DOHH2 (cell line): ENCODE measurements around the gene TPSAB1.
"Not testable (repeated sequence)": the region's sequence is repeated elsewhere in the genome, so short reads cannot be mapped to it uniquely, and the experiment has no call there.

Experiments
- EZH2phosphoT487 ChIP-seq: fragments of 200-600 bp; sonication (generic); IDR thresholded peaks from 2 replicates; pipeline ENCODE4 v1.6.1; 2017; ENCODE audit warnings: borderline replicate concordance, mild to moderate bottlenecking, antibody characterized with exemption, low read length, moderate library complexity, mixed read lengths
- TF ChIP-seq, protein P1 (sequence below): fragments of 200-600 bp; sonication (generic); IDR thresholded peaks from one replicate; pipeline ENCODE4 v1.5.1; 2014; ENCODE audit warnings: antibody characterized with exemption, mild to moderate bottlenecking, low read depth, low read length; ENCODE audit not compliant: poor library complexity, severe bottlenecking

DNA sequence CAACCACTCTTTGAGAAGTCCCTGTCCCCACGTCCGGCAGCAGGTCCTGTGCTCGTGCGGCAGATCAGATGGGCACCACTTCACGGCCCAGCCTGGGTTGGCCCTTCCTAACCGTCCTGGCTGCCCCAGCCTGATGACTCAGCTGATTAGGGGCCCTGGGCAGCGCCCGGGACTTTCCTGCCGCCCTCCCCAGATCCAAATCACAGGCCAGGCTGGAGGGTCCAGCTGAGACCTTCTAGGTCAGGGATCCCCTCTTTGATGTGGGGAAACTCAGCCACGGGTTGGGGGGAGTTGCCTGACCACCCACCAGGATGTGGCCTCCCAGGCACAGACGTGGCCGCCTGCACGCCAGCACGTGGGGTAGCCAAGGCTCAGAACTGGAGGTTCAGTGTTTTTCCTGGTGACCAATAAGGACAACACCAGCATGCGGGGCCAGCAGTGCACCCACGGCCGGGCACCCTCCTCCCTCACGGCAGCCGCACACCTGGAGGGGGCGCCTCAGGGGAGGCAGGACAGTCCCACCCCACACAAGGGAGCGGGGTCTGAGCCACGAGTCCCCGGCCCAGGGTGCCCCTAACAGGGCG, 14.7 kb upstream of the TPSAB1 start:
- TF ChIP-seq, protein P1, sequence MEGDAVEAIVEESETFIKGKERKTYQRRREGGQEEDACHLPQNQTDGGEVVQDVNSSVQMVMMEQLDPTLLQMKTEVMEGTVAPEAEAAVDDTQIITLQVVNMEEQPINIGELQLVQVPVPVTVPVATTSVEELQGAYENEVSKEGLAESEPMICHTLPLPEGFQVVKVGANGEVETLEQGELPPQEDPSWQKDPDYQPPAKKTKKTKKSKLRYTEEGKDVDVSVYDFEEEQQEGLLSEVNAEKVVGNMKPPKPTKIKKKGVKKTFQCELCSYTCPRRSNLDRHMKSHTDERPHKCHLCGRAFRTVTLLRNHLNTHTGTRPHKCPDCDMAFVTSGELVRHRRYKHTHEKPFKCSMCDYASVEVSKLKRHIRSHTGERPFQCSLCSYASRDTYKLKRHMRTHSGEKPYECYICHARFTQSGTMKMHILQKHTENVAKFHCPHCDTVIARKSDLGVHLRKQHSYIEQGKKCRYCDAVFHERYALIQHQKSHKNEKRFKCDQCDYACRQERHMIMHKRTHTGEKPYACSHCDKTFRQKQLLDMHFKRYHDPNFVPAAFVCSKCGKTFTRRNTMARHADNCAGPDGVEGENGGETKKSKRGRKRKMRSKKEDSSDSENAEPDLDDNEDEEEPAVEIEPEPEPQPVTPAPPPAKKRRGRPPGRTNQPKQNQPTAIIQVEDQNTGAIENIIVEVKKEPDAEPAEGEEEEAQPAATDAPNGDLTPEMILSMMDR = not testable (repeated sequence)
- TF ChIP-seq EZH2phosphoT487 = not testable (repeated sequence)
